GM20431 (cell line): ENCODE measurements around the gene HERC2.
"Not testable (repeated sequence)": the region's sequence is repeated elsewhere in the genome, so short reads cannot be mapped to it uniquely, and the experiment has no call there.

Experiments used
- in situ Hi-C: fragments of 300-500 bp; cut with MseI, MboI; formaldehyde crosslinking; loops from one replicate; pipeline ENCODE4 v1.15.0; 2020; ENCODE audit warnings: low sequenced_read_pairs; ENCODE audit not compliant: unreplicated experiment

Gene HERC2

GRCh38 chr15:28140062-28140461 lies 181.9 kb downstream of the HERC2 start:
- in situ Hi-C loops, result no loop called here

GRCh38 chr15:28137408-28138039 lies 184.5 kb downstream of the HERC2 start:
- in situ Hi-C loops, result not testable (repeated sequence)

DNA sequence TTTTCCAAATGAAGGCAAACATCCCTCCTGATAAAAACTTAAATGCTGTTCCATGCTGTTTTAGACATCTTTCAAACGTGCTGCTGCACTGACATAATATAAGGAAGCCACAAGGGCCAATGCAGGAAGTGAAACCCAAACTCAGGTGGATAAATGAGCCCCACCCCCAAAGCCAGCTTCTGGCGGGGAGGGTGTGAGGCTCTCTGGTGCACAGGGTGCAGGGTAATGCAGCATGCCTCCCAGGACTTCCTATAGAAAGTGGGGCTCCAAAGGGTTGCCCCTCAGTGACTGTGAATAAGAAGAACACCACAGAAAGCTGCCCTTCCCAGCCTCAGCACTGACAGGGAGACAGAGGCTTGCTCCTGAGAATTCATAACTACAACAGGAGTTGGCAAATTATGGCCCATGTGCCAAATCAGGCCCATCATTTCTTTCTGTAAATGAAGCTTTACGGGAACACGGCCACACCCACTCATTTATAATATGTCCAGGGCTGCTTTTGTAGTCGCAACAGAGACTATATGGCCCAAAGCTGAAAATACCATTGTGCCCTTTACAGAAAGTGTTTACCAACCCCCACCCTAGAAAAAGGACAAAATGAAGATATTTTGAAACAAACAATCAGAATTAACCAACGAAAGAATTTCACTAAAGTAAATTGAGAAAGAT lies 185.6 kb downstream of the HERC2 start:
- in situ Hi-C loops, result not testable (repeated sequence)

DNA sequence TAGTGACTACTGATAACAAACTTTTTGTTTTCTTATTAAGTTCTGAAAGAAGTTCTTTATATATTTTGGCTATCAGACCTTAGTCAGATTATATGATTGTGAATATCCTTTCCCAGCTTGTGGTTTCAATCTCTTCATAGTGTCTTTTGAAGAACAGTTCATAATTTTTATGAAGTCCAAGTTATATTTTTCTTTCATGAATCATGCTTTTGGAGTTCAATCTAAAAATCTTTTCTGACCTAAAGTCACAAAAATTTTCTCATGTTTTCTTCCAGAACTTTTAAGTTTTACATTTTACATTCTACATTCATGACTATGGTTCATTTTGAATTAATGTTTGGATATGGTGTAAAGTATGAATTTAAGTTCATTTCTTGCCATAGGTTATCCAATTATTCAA lies 188.7 kb downstream of the HERC2 start:
- in situ Hi-C loops, result no loop called here

- in situ Hi-C loops, result no loop called here
Observed at GRCh38 chr15:28132524-28133275, 189.3 kb downstream of the HERC2 start.

- in situ Hi-C loops, result no loop called here
Observed at GRCh38 chr15:28131946-28132345, 190.0 kb downstream of the HERC2 start.

DNA sequence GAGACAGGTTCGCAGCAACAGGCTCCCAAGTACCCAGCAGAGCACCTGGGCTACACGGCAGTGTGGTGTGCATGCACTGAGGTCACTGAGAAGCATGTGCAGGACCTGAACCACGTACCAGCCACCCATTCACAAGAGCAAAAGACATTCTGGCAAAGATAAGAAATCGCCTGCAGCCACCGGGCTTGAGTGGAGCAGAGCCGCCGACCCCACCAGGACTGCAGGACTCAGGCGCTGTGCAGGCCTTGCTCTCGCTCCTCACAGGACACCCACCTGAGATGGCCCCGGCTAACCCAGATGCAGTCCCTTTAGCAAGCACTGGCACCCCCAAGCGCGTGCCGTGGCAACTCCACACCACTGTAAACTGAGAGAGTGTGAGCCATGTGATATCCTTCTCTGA lies 190.6 kb downstream of the HERC2 start:
- in situ Hi-C loops, result no loop called here

DNA sequence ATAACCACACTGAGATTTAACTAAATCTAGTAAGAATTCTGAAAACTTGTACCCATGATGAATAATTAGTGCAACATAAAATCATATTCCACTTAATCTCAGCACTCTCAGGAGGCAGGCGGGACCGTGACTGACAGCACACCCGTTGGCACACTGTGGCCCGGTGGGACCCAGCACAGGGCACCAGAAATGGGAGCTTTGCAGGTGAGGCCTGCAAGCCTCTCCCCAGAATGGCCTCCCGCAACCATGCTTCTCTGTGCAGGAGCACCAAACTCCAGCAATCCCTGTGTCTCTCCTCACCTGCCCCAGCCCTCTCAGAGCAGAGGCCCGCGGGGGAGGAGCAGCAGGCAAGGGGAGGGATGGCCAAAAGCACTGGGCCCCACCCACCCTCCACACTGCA lies 191.3 kb downstream of the HERC2 start:
- in situ Hi-C loops, result no loop called here

GRCh38 chr15:28129231-28129848 lies 192.6 kb downstream of the HERC2 start:
- in situ Hi-C loops, result no loop called here

DNA sequence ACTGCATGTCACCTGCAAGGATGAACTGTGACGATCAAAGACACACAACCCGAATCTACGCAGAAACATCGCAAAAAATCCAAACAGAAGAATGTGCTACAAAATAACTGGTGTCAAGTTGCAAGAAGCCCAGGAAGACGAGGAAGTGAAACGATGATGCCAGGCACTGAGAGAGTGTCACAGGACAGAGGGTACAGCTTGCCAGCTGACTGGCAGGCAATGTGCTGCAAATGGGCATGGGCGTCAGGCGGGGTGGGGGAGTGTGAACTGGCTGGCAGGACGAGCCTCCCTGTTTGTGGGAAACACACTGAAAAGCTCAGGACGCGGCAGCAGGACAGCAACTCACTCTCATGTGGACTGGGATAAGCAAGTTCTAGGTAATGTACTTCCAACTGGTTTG lies 193.9 kb downstream of the HERC2 start:
- in situ Hi-C loops, result no loop called here

GRCh38 chr15:28127036-28127435 lies 194.9 kb downstream of the HERC2 start:
- in situ Hi-C loops, result no loop called here

- in situ Hi-C loops, result no loop called here
Observed at GRCh38 chr15:28125673-28126651, 196.0 kb downstream of the HERC2 start.

DNA sequence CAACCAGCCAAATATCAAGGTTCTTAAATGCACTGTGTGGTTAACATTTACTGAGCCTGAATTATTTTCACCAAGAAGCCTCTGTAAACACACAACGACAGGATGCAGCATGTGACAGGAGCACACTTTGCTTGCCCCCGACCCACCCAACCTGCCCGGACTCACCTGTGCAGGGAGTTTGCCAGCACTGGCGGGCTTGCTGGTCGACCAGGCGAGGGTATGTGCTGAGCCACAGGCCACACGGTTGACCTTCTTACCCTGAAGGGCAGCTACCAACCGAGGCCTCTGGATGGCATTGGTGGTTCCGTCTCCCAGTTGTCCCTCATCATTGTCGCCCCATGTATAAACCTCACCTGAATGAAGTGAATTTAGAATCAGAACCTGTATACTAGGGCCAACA lies 197.1 kb downstream of the HERC2 start:
- in situ Hi-C loops, result no loop called here

GRCh38 chr15:28123408-28124023 lies 198.5 kb downstream of the HERC2 start:
- in situ Hi-C loops, result no loop called here

DNA sequence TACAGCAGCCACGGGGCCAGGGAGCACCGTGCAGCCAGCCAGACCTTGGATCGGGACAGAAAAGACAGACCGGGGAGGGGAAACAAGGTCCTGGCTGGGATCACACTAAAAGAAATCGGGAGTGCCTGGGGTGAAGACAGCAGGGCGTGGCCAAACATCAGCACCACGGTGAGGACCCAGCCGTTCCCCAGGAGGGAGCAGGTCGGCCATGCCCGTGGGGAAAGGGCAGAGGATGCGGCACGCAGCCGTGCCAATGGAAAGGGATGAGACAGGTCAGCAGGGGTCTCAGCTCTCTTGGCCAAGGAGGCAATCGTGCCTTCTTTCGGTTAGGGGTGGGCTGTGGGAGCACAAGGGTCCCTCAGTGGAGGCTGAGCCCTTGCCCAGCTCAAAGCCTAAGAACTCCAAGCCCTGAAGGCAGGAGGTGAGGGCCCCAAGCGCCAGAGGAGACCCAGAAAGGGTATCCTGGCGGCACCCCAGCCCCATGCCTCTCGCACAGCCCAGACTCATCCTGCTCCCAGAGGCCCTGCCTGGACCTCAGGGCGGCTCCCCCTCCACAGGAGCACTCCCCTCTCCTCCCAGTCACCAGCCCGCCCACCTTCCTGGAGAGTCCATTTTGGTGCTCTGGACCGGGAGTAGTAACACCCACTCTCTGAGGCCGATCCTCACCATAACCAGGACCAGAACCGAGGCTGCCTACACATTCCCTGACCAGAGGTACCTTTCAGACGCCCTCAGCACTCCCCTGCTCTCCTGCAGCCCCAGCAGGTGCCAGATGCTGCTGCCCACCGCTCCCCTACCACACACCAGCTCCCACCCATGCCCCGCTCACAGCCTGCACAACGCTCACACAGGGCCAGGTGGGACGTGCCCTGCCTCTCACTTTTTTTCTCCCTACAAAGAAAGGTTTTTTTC lies 199.7 kb downstream of the HERC2 start:
- in situ Hi-C loops, result no loop called here

DNA sequence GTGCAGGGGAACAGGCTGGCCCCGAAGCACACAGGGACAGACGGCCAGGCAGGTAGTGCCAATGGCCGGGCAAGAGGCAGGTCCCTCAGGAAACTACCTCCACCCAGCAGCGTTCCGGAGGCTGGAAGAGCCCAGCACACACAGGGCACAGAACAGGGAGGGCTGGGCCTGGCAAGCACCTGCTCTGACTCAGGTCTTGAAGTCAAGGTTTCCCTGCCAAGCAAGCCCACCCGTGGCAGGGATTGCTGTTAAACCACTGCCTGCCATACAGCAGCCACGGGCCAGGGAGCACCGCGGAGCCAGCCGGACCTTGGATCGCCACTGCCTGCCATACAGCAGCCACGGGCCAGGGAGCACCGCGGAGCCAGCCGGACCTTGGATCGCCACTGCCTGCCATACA lies 200.4 kb downstream of the HERC2 start:
- in situ Hi-C loops, result not testable (repeated sequence)

DNA sequence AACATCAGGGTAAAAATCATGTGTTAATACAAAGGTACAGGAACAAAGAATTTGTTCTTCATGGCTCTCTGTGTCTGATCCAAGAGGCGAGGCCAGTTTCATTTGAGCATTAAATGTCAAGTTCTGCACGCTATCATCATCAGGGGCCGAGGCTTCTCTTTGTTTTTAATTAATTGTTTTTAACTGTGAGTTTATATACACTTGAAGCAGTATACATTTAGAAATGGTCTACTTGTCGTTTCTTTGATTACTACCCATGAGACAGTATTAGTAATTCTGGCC lies 201.7 kb downstream of the HERC2 start:
- in situ Hi-C loops, result no loop called here

- in situ Hi-C loops, result no loop called here
Observed at GRCh38 chr15:28118531-28118930, 203.4 kb downstream of the HERC2 start.

- in situ Hi-C loops, result no loop called here
Observed at GRCh38 chr15:28118083-28118482, 203.9 kb downstream of the HERC2 start.
